ENCODE measurements around the gene FAM219A.
"Not testable (repeated sequence)": the region's sequence is repeated elsewhere in the genome, so short reads cannot be mapped to it uniquely, and the experiment has no call there.

The FAM219A gene

GRCh38 chr9:34486572-34486971 lies 28.2 kb upstream of the FAM219A start:
- Histone ChIP-seq H3K9me3 (ENCODE audit: control insufficient read depth, low read length) (no peaks in the 10 kb centered on the region), H3K4me3 (ENCODE audit: insufficient read depth, low read depth, low read length, poor library complexity, severe bottlenecking) (no peak overlapping the region), H3K36me3 (ENCODE audit: control insufficient read depth, insufficient read depth, low read length) (no peaks in the 10 kb centered on the region), H3K27me3 (replicated peaks; ENCODE audit: control insufficient read depth, insufficient read depth, low read length, poor library complexity, severe bottlenecking) (no peaks in the 10 kb centered on the region), H3K4me1 (ENCODE audit: control insufficient read depth, insufficient read depth, low read length, poor library complexity, severe bottlenecking) (no peaks in the 10 kb centered on the region), H3K27ac (ENCODE audit: insufficient read depth, low read length, poor library complexity, severe bottlenecking) (no peak overlapping the region)
- no peak for DNase-seq

GRCh38 chr9:34485822-34486221 lies 27.5 kb upstream of the FAM219A start:
- no peak overlapping the region for H3K4me3 ChIP-seq (ENCODE audit: insufficient read depth, low read depth, low read length, poor library complexity, severe bottlenecking)
- H3K27ac ChIP-seq (ENCODE audit: insufficient read depth, low read length, poor library complexity, severe bottlenecking) = no peak overlapping the region
- no peaks in the 10 kb centered on the region for H3K27me3 ChIP-seq (replicated peaks; ENCODE audit: control insufficient read depth, insufficient read depth, low read length, poor library complexity, severe bottlenecking)
- no peak for DNase-seq
- no peaks in the 10 kb centered on the region for H3K36me3 ChIP-seq (ENCODE audit: control insufficient read depth, insufficient read depth, low read length)
- no peaks in the 10 kb centered on the region for H3K4me1 ChIP-seq (ENCODE audit: control insufficient read depth, insufficient read depth, low read length, poor library complexity, severe bottlenecking)
- no peaks in the 10 kb centered on the region for H3K9me3 ChIP-seq (ENCODE audit: control insufficient read depth, low read length)

GRCh38 chr9:34484678-34485077 lies 26.3 kb upstream of the FAM219A start:
- Histone ChIP-seq H3K36me3 (ENCODE audit: control insufficient read depth, insufficient read depth, low read length) (no peaks in the 10 kb centered on the region), H3K9me3 (ENCODE audit: control insufficient read depth, low read length) (no peaks in the 10 kb centered on the region), H3K4me3 (ENCODE audit: insufficient read depth, low read depth, low read length, poor library complexity, severe bottlenecking) (no peak overlapping the region), H3K4me1 (ENCODE audit: control insufficient read depth, insufficient read depth, low read length, poor library complexity, severe bottlenecking) (no peaks in the 10 kb centered on the region), H3K27me3 (replicated peaks; ENCODE audit: control insufficient read depth, insufficient read depth, low read length, poor library complexity, severe bottlenecking) (no peaks in the 10 kb centered on the region), H3K27ac (ENCODE audit: insufficient read depth, low read length, poor library complexity, severe bottlenecking) (no peak overlapping the region)
- no peak for DNase-seq

GRCh38 chr9:34482746-34483145 lies 24.4 kb upstream of the FAM219A start:
- not testable (repeated sequence) for DNase-seq; H3K4me1 ChIP-seq (ENCODE audit: control insufficient read depth, insufficient read depth, low read length, poor library complexity, severe bottlenecking); H3K27ac ChIP-seq (ENCODE audit: insufficient read depth, low read length, poor library complexity, severe bottlenecking); H3K9me3 ChIP-seq (ENCODE audit: control insufficient read depth, low read length); H3K27me3 ChIP-seq (replicated peaks; ENCODE audit: control insufficient read depth, insufficient read depth, low read length, poor library complexity, severe bottlenecking); H3K36me3 ChIP-seq (ENCODE audit: control insufficient read depth, insufficient read depth, low read length); H3K4me3 ChIP-seq (ENCODE audit: insufficient read depth, low read depth, low read length, poor library complexity, severe bottlenecking)

GRCh38 chr9:34481620-34482019 lies 23.2 kb upstream of the FAM219A start:
- H3K4me3 ChIP-seq (ENCODE audit: insufficient read depth, low read depth, low read length, poor library complexity, severe bottlenecking); H3K4me1 ChIP-seq (ENCODE audit: control insufficient read depth, insufficient read depth, low read length, poor library complexity, severe bottlenecking); H3K36me3 ChIP-seq (ENCODE audit: control insufficient read depth, insufficient read depth, low read length); H3K9me3 ChIP-seq (ENCODE audit: control insufficient read depth, low read length); H3K27me3 ChIP-seq (replicated peaks; ENCODE audit: control insufficient read depth, insufficient read depth, low read length, poor library complexity, severe bottlenecking); H3K27ac ChIP-seq (ENCODE audit: insufficient read depth, low read length, poor library complexity, severe bottlenecking); DNase-seq: not testable (repeated sequence)

- no peaks in the 10 kb centered on the region for H3K36me3 ChIP-seq (ENCODE audit: control insufficient read depth, insufficient read depth, low read length)
- H3K27ac ChIP-seq (ENCODE audit: insufficient read depth, low read length, poor library complexity, severe bottlenecking) = no peak overlapping the region
- no peaks in the 10 kb centered on the region for H3K27me3 ChIP-seq (replicated peaks; ENCODE audit: control insufficient read depth, insufficient read depth, low read length, poor library complexity, severe bottlenecking)
- DNase-seq = no peak
- H3K4me1 ChIP-seq (ENCODE audit: control insufficient read depth, insufficient read depth, low read length, poor library complexity, severe bottlenecking) = no peaks in the 10 kb centered on the region
- no peaks in the 10 kb centered on the region for H3K9me3 ChIP-seq (ENCODE audit: control insufficient read depth, low read length)
- no peak overlapping the region for H3K4me3 ChIP-seq (ENCODE audit: insufficient read depth, low read depth, low read length, poor library complexity, severe bottlenecking)
These were observed 21.1 kb upstream of the FAM219A start for GRCh38 chr9:34479431-34479866.

- Histone ChIP-seq H3K36me3 (ENCODE audit: control insufficient read depth, insufficient read depth, low read length) (no peaks in the 10 kb centered on the region), H3K27ac (ENCODE audit: insufficient read depth, low read length, poor library complexity, severe bottlenecking) (no peak overlapping the region), H3K27me3 (replicated peaks; ENCODE audit: control insufficient read depth, insufficient read depth, low read length, poor library complexity, severe bottlenecking) (no peaks in the 10 kb centered on the region), H3K4me3 (ENCODE audit: insufficient read depth, low read depth, low read length, poor library complexity, severe bottlenecking) (no peak overlapping the region), H3K4me1 (ENCODE audit: control insufficient read depth, insufficient read depth, low read length, poor library complexity, severe bottlenecking) (no peaks in the 10 kb centered on the region), H3K9me3 (ENCODE audit: control insufficient read depth, low read length) (no peaks in the 10 kb centered on the region)
- no peak for DNase-seq
These were observed 19.2 kb upstream of the FAM219A start for GRCh38 chr9:34477541-34477940.

- H3K4me1 ChIP-seq (ENCODE audit: control insufficient read depth, insufficient read depth, low read length, poor library complexity, severe bottlenecking) = no peaks in the 10 kb centered on the region
- no peak overlapping the region for H3K4me3 ChIP-seq (ENCODE audit: insufficient read depth, low read depth, low read length, poor library complexity, severe bottlenecking)
- H3K27me3 ChIP-seq (replicated peaks; ENCODE audit: control insufficient read depth, insufficient read depth, low read length, poor library complexity, severe bottlenecking) = no peaks in the 10 kb centered on the region
- no peak for DNase-seq
- no peaks in the 10 kb centered on the region for H3K36me3 ChIP-seq (ENCODE audit: control insufficient read depth, insufficient read depth, low read length)
- no peak overlapping the region for H3K27ac ChIP-seq (ENCODE audit: insufficient read depth, low read length, poor library complexity, severe bottlenecking)
- H3K9me3 ChIP-seq (ENCODE audit: control insufficient read depth, low read length) = no peaks in the 10 kb centered on the region
These were observed 16.7 kb upstream of the FAM219A start for GRCh38 chr9:34475097-34475496.

- H3K4me3 ChIP-seq (ENCODE audit: insufficient read depth, low read depth, low read length, poor library complexity, severe bottlenecking) = no peak overlapping the region
- no peaks in the 10 kb centered on the region for H3K9me3 ChIP-seq (ENCODE audit: control insufficient read depth, low read length)
- H3K36me3 ChIP-seq (ENCODE audit: control insufficient read depth, insufficient read depth, low read length) = no peaks in the 10 kb centered on the region
- no peaks in the 10 kb centered on the region for H3K27me3 ChIP-seq (replicated peaks; ENCODE audit: control insufficient read depth, insufficient read depth, low read length, poor library complexity, severe bottlenecking)
- DNase-seq = no peak
- no peaks in the 10 kb centered on the region for H3K4me1 ChIP-seq (ENCODE audit: control insufficient read depth, insufficient read depth, low read length, poor library complexity, severe bottlenecking)
- H3K27ac ChIP-seq (ENCODE audit: insufficient read depth, low read length, poor library complexity, severe bottlenecking) = no peak overlapping the region
These were observed 7.1 kb upstream of the FAM219A start for GRCh38 chr9:34465468-34465867.

- H3K4me1 ChIP-seq (ENCODE audit: control insufficient read depth, insufficient read depth, low read length, poor library complexity, severe bottlenecking) = no peaks in the 10 kb centered on the region
These were observed 6.2 kb upstream of the FAM219A start for GRCh38 chr9:34464571-34464970.

GRCh38 chr9:34463901-34464232 lies 5.5 kb upstream of the FAM219A start:
- H3K4me3 ChIP-seq (ENCODE audit: insufficient read depth, low read depth, low read length, poor library complexity, severe bottlenecking) = no peak overlapping the region
- no peaks in the 10 kb centered on the region for H3K9me3 ChIP-seq (ENCODE audit: control insufficient read depth, low read length)
- H3K27me3 ChIP-seq (replicated peaks; ENCODE audit: control insufficient read depth, insufficient read depth, low read length, poor library complexity, severe bottlenecking) = no peaks in the 10 kb centered on the region
- DNase-seq = no peak
- no peaks in the 10 kb centered on the region for H3K4me1 ChIP-seq (ENCODE audit: control insufficient read depth, insufficient read depth, low read length, poor library complexity, severe bottlenecking)
- H3K36me3 ChIP-seq (ENCODE audit: control insufficient read depth, insufficient read depth, low read length) = no peaks in the 10 kb centered on the region
- no peak overlapping the region for H3K27ac ChIP-seq (ENCODE audit: insufficient read depth, low read length, poor library complexity, severe bottlenecking)

More at GRCh38 chr9:34464571-34464970, 6.2 kb upstream of the FAM219A start:
- no peaks in the 10 kb centered on the region for H3K27me3 ChIP-seq (replicated peaks; ENCODE audit: control insufficient read depth, insufficient read depth, low read length, poor library complexity, severe bottlenecking)
- H3K36me3 ChIP-seq (ENCODE audit: control insufficient read depth, insufficient read depth, low read length) = no peaks in the 10 kb centered on the region
- no peak for DNase-seq
- H3K9me3 ChIP-seq (ENCODE audit: control insufficient read depth, low read length) = no peaks in the 10 kb centered on the region
- no peak overlapping the region for H3K27ac ChIP-seq (ENCODE audit: insufficient read depth, low read length, poor library complexity, severe bottlenecking)
- no peak overlapping the region for H3K4me3 ChIP-seq (ENCODE audit: insufficient read depth, low read depth, low read length, poor library complexity, severe bottlenecking)
